Jurkat, Clone E6-1 (cell line): ENCODE data around the gene DRC3.

Experiments used
- DNase-seq: peaks from one replicate; pipeline ENCODE4 v3.0.0-alpha.2; 2011; ENCODE audit warnings: low read depth, low spot score
- H3K4me3 ChIP-seq: 2 replicates; pipeline ENCODE4 v1.5.1; 2011; ENCODE audit warnings: mild to moderate bottlenecking, low read length, control low read depth, moderate library complexity

Gene DRC3

GRCh38 chr17:18008496-18009268 lies 36.0 kb downstream of the DRC3 start:
- H3K4me3 ChIP-seq: no peak overlapping the region
- no peak for DNase-seq

- no peak overlapping the region for H3K4me3 ChIP-seq
- no peak for DNase-seq
Observed at GRCh38 chr17:18009609-18010420, 37.2 kb downstream of the DRC3 start.

- H3K4me3 ChIP-seq: no peak overlapping the region
- DNase-seq: no peak
Observed at GRCh38 chr17:18011286-18011685, 38.6 kb downstream of the DRC3 start.

- H3K4me3 ChIP-seq: no peak overlapping the region
Observed at GRCh38 chr17:18014006-18014405, 41.3 kb downstream of the DRC3 start.

GRCh38 chr17:18015593-18015992 lies 42.9 kb downstream of the DRC3 start:
- no peak for DNase-seq
- H3K4me3 ChIP-seq: no peak overlapping the region

More at GRCh38 chr17:18014006-18014405, 41.3 kb downstream of the DRC3 start:
- DNase-seq: no peak

GRCh38 chr17:18016426-18016825 lies 43.8 kb downstream of the DRC3 start:
- H3K4me3 ChIP-seq: no peak overlapping the region

GRCh38 chr17:18017958-18018357 lies 45.3 kb downstream of the DRC3 start:
- no peak for DNase-seq
- no peak overlapping the region for H3K4me3 ChIP-seq

More at GRCh38 chr17:18016426-18016825, 43.8 kb downstream of the DRC3 start:
- DNase-seq: no peak

- DNase-seq: no peak
- no peak overlapping the region for H3K4me3 ChIP-seq
Observed at GRCh38 chr17:18018411-18018921, 45.8 kb downstream of the DRC3 start.

GRCh38 chr17:18019838-18020154 lies 47.1 kb downstream of the DRC3 start:
- DNase-seq: no peak
- no peak overlapping the region for H3K4me3 ChIP-seq

- DNase-seq: no peak
- no peak overlapping the region for H3K4me3 ChIP-seq
Observed at GRCh38 chr17:18020971-18021370, 48.3 kb downstream of the DRC3 start.

- H3K4me3 ChIP-seq: no peak overlapping the region
- DNase-seq: no peak
Observed at GRCh38 chr17:18021372-18021771, 48.7 kb downstream of the DRC3 start.

GRCh38 chr17:18025241-18025944 lies 52.7 kb downstream of the DRC3 start:
- no peak overlapping the region for H3K4me3 ChIP-seq
- no peak for DNase-seq

- DNase-seq: peak; percentile 90
Observed at GRCh38 chr17:18025945-18026776, 53.5 kb downstream of the DRC3 start.

GRCh38 chr17:18027280-18027679 lies 54.6 kb downstream of the DRC3 start:
- DNase-seq: no peak
- H3K4me3 ChIP-seq: no peak overlapping the region

More at GRCh38 chr17:18025945-18026776, 53.5 kb downstream of the DRC3 start:
- H3K4me3 ChIP-seq: no peak overlapping the region

- no peak overlapping the region for H3K4me3 ChIP-seq
- no peak for DNase-seq
Observed at GRCh38 chr17:18028114-18028951, 55.7 kb downstream of the DRC3 start.

GRCh38 chr17:18028952-18029540 lies 56.4 kb downstream of the DRC3 start:
- no peak overlapping the region for H3K4me3 ChIP-seq

GRCh38 chr17:18031955-18032354 lies 59.3 kb downstream of the DRC3 start:
- H3K4me3 ChIP-seq: no peak overlapping the region
- no peak for DNase-seq

More at GRCh38 chr17:18028952-18029540, 56.4 kb downstream of the DRC3 start:
- DNase-seq: no peak
